SH-SY5Y (cell line): Measurements from ENCODE around the gene BAIAP2.

ENCODE experiments used
- GATA2 ChIP-seq: IDR thresholded peaks from 2 replicates; pipeline ENCODE4 v1.6.1; 2011; ENCODE audit warnings: mild to moderate bottlenecking, low read depth, low read length
- GATA3 ChIP-seq: IDR thresholded peaks from 2 replicates; pipeline ENCODE4 v1.6.1; 2011; ENCODE audit warnings: low read depth, mild to moderate bottlenecking, low read length, moderate library complexity

Gene BAIAP2

DNA sequence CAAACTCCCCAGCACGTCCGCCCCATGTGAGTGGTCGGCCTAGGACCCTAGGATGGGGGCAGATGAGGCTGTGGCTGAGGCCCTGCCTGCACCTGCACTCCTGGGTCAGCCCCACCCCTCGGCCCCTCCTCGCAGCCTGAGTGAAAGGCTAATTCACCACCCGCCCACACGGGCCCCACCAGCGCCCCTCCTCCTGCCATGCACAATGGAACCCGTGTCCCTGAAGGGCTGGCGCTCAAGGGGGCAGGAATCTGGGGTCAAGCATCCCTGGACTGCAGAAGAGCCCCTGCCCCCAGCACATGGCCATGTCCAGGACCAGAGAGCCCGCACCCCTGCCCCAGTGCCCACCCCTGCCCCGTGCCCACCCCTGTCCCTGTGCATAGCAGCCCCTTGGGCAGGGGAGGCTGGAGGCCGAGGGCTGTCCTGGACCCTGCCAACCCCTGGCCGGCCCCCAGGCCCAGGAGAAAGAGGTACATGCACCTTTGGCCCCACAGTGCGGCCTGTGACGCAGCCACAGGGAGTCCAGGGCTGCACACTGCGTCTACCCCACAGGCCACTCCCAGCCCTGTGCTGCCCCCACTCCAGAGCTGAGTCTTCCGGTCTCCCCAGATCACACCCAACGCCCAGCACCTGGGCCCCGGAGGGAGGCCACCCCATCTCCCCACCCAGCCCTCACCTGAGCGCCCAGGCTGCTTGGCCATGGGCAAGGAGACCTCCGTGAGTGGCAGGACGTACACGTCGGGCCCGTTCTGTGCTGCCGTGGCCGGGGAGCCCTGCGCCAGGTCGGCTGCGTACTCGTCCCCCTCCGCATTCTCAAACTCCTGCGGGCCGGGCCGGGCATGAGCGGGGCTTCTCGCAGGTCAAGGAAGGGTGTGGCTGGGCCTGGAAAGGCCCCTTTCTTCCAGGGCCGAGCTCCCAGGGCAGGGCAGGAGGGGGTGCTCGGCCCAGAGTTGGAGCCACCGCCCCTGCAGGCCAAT lies 95.7 kb downstream of the BAIAP2 start:
- TF ChIP-seq GATA3 (no peak), GATA2 (no peak)

DNA sequence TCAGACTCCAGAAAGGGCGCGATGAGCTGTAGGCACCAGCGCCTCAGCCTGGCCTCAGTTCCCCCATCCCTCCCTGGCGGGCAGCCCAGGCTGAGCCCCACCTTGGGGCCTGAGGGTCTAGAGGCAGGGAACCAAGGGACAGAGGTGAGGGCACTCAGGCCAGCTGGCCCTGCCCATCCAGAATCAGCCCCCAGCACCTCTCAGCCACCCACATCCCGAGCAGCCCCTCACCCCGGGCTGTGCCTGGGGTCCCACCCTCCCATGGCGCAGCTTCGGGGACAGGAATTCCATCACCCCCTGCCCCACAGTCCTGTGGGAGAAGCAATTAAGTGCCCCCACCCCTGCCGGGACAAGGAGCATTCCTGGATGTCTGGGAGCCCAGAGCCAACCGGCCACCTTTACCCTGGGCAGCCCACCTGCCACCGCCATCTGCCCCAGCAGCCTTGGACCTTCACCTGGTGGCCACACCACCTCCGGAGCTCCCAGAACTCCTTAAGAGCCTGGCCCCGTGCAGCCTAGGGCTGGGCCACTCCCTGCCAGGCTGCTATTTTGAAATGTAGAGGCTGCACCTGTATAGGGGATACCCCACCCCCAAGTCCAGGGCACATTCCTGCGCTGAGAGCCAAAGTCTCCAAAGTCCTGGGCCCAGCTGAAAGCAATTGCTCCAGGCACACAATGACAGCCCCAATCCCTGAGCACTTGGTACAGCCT lies 96.7 kb downstream of the BAIAP2 start:
- TF ChIP-seq GATA2 (no peak), GATA3 (no peak)

DNA sequence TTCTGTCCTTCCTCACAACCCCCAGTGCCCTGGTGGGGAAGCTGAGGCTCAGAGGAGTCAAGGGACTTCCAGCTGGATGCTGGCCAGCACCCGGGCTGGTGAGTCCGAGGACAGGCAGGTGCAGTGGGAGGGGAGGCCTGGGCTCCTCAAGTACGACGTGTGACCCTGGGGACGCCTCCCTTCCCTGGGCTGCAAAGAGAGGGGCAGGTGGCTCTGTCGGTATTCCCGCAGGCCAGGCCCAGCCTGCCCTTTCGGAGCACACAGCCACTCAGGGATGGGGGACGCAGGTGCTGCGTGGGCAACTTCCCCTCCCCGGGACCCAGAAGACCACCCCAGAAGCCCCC lies 97.2 kb downstream of the BAIAP2 start:
- TF ChIP-seq GATA3 (no peak), GATA2 (no peak)

DNA sequence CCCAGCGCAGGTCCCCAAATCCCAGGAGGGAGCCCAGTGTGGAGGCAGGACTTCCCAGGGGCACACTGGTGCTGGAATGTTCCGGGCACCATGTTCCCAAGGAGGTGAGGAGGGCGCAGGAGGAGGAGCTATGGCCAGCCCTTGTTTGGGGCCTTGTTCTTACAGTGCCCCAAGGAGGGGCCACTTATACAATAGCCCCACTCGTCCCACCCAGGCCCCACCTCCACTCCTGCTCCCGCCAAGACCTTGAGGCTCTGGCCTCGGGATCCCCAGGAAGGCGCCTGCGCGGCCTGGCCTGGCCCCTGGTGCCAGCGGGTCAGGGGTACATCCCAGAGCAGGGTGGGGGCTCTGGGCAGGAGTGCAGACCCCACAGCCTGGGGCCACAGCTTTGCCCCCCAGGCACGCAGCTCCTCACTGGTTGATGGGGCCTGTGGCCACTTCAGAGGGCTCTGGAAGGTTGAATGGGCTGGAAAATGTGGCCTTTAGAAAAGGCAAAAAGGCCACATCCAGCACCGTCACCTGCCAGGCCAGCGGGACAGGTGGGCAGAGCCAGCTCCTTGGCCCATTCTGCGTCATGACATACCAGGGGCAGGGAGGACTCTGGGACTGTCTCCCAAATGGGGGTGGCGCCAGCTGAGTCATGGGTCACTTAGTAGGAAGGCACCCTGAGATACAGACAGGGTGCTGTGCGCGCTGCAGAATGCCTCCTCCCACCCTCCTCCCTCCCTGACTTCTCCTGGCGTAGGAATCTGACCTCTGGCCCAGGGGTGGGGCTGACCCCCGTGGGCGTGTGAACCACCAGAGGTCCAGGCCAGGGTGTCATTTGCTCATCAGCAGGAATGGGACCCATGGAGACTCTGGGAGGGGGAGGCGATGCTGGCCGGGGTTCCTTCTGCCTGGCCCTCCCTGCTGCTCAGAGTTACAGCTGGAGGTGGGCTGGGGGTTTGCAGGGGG lies 98.1 kb downstream of the BAIAP2 start:
- TF ChIP-seq GATA2 = no peak
- TF ChIP-seq GATA3 = no peak

DNA sequence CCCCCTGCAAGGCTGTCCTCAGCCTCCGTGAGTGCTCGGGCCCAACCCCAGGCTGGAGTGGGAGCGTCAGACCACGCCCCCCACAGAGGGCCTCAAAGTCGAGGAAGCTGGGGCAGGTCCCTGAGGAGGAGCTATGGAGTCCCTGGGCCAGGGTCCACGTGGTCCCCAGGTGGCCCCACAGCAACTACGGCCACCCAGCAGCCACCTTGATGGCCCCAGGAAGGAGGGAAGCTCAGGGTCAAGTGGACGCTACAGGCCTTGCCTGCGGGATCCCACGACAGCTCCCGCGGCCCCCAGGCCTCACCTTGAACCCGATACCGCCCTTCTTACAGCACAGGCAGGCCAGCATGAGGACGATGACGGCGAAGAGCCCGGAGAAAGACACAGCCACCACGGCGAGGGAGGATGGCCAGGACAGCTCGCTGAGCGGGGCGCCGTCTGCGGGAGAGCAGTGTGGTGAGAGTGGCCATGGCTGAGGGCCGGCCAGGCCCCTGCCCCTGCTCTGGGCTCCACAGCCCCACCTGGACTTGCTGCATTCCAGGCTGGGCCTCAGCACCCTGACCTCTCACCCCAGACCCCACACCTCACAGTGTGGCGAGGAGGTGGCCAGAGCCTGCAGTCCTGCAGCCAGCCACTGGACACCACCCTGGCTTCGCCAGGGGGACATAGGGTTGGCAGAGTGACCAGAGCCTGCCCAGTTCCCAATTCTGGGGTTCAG lies 99.3 kb downstream of the BAIAP2 start:
- TF ChIP-seq GATA3 (no peak), GATA2 (no peak)

DNA sequence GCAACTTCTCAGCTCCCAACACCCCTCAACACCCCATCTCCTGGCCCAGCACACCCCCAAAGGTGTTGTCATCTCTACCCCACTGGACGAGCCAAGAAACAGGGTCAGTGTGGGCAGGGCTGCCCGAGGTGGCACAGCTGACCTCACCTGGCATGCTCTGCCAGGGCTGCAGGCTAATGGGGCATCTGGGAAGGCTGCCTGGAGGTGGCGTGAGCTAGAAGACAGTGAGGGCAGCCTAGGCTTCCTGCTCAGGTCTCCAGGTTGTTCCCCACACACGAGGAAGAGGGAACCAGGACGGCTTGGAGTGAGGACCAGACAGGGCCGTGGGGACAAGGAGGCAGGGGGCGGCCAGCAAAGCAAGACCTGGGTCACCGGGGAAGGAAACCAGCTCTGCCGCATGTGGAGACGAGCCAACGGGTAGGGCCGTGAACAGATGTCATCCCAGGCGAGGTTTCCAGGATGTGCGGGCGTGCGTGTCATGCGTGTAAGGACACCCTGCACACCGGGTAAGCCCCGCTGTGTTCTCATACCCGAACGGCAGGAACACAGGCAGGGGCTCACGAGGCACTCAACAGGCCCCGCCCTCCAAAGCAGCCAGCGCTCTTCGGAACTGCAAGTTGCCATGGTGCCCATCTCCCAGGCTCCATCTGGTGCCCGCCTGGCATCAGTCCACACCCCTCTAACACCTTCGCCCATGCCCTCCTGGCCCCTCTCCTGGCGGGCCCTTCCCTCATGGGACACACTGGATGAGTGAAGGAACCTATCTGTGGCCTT lies 100.7 kb downstream of the BAIAP2 start:
- TF ChIP-seq GATA2 (no peak), GATA3 (no peak)

DNA sequence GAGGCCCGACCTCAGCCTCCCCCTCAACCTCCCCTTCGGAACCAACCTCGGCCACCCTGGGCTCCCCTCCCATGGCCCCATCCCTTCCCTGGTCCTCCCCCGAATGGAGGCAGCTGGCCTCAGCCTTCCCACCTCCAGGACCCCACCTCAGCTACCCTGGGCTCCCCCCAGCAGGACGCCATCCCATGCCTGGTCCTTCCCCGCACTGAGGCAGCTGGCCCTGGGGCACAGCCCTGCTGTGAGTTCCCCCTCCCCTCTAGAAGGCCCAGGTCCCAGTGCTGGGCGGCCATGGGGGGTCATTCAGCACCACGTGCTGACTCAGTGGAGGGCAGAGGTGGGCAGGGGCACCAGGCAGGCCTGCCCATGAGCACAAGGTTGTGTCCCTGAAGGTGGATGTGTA lies 101.4 kb downstream of the BAIAP2 start:
- TF ChIP-seq GATA2 = no peak
- TF ChIP-seq GATA3 = no peak

DNA sequence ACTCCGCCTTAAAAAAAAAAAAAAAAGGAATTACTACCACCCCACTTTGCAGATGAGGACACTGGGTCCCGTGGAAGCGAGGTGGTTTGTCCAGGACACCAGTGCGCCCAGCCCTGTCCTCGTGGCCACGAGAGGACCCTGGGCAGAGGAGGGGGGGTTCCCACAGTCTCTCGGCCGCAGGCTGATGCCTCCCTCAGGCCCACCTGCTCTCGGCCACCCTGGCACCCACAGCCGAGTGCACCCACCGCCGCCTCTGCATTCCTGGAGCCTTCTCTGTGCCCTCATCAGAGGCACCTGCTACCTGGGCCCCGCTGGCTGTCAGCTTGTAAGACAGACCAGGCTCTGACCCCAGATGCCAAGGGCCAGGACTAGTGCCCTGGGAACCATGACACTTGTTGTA lies 102.3 kb downstream of the BAIAP2 start:
- TF ChIP-seq GATA2 (no peak), GATA3 (no peak)

DNA sequence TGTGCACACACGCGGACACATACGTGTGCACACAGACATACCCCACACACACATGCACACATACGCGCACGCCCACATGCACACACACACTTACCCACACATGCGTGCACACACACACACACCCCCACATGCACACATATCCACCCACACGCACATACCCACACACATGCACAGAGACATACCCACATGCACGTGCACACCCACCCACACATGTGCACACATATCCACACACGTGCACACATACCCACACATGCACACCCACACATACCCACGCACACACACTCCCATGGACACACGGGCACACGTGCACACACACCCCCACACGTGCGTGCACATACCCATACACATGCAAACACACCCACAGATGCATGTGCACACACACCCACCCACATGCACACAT lies 103.1 kb downstream of the BAIAP2 start:
- no peak for TF ChIP-seq GATA3
- TF ChIP-seq GATA2 = no peak

DNA sequence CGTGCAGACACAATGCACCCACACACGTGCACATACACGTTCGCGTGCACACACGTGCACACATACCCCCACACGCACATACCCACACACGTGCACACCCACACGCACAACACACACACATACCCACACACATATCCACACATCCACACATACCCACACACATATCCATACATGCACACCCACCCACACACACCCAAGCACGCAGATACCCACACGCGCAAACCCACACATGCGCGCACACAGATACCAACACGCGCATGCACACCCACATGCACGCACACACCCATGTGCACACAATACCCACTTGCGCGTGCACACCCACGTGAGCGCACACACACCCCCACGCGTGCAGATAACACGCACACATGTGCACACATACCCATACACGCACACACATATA lies 103.5 kb downstream of the BAIAP2 start:
- no peak for TF ChIP-seq GATA3
- no peak for TF ChIP-seq GATA2

DNA sequence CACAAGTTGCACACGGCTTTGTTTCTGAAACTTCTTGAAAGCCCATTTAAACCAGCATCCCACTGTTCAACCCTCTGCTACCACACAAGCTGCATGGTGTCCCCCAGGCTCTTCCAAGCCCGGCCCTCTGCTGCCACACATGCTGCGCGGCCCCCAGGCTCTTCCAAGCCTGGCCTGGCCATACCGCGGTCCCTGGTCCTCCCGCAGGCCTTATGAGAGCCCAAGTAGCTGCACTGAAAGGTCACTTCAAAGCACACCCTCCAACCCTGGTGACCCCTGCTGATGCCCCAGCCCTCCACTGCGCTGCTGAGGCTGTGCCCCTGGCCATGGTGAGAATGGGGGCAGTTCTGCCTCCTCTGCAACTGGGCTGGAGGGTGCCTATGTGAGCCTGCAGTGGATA lies 104.5 kb downstream of the BAIAP2 start:
- TF ChIP-seq GATA2 (no peak), GATA3 (no peak)

DNA sequence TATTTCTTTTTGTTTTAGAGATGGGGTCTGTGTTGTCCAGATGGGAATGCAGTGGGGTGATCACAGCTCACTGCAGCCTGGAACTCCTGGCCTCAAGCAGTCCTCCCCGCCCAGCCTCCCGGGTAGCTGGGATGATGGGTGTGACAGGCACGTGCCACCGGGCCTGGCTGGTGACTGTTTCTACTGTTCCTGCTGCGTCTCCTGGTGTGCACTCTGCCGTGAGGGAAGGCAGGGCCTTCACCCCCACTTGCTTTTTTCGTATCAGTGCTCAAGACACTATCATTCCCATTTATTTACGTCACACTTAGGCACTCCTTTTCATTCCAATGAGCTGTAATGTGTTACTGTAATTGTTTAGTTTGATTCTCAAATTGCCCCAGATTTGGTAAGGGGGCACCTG lies 105.1 kb downstream of the BAIAP2 start:
- TF ChIP-seq GATA3 (no peak), GATA2 (no peak)

DNA sequence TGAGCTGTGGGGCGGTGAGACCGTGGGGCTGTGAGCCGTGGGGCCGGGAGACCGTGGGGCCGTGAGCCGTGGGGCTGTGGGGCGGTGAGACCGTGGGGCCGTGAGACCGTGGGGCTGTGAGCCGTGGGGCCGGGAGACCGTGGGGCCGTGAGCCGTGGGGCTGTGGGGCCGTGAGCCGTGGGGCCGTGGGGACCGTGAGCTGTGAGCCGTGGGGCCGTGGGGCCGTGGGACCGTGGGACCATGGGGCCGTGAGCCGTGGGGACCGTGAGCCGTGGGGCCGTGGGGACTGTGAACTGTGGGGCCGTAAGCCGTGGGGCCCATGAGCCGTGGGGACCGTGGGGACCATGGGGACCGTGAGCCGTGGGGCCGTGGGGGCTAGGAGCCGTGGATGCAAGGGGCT lies 105.7 kb downstream of the BAIAP2 start:
- no peak for TF ChIP-seq GATA2
- no peak for TF ChIP-seq GATA3
